SK-N-SH (cell line): ENCODE data around the gene CHID1. TPM values are rescaled to one million over a fixed set of nuclear protein-coding genes. Genes with fewer than 3 reads are reported as not detected.

Experiments used
- CTCF ChIA-PET: fragments of 300-600, 350-600 bp; formaldehyde crosslinking; extraction: SDS; loops from one replicate; lab custom pipeline; 2021; lab: Yijun Ruan, JAX
- POLR2A ChIA-PET: fragments of 350-600 bp; sonication (Branson Sonifier 250); formaldehyde crosslinking; extraction: SDS; loops from one replicate; lab custom pipeline; 2020; ENCODE audit warnings: antibody characterized with exemption, inconsistent platforms; lab: Yijun Ruan, JAX
- DNase-seq: peaks from one replicate; pipeline ENCODE4 v3.0.0; 2012
- H2AFZ ChIP-seq: fragments of 200-600 bp; sonication (generic); 2 replicates; pipeline ENCODE4 v1.8.1; 2016; ENCODE audit warnings: antibody characterized with exemption, mild to moderate bottlenecking, low read depth
- H3F3A ChIP-seq: fragments of 200-600 bp; sonication (generic); replicated peaks from 2 replicates; pipeline ENCODE3; 2016; ENCODE audit warnings: antibody characterized with exemption, mild to moderate bottlenecking; ENCODE audit not compliant: insufficient read depth
- H3K27ac ChIP-seq, 2 experiments: fragments of 200-500 bp in 1 of 2; fragments of 200-600 bp in 1 of 2; sonication (Bioruptor generic) in 1 of 2; sonication (generic), shearing (Covaris generic) in 1 of 2; 2 replicates each; pipeline versions ENCODE4 v1.5.1 to v1.6.1; 2014 to 2016; ENCODE audit warnings: low read depth in 2 of 2, inconsistent platforms in 1 of 2, low read length in 1 of 2, mild to moderate bottlenecking in 1 of 2, mixed read lengths in 1 of 2
- H3K27me3 ChIP-seq: fragments of 200-600 bp; sonication (generic), shearing (Covaris generic); 2 replicates; pipeline ENCODE4 v1.6.1; 2016; ENCODE audit warnings: mixed run types; ENCODE audit not compliant: insufficient read depth
- H3K36me3 ChIP-seq, 2 experiments: fragments of 200-500 bp in 1 of 2; fragments of 200-600 bp in 1 of 2; sonication (Bioruptor generic) in 1 of 2; sonication (generic) in 1 of 2; replicated peaks in 1 of 2; 2 replicates each; pipeline versions ENCODE3 to v1.5.1; 2014 to 2016; ENCODE audit warnings: low read length in 1 of 2, mild to moderate bottlenecking in 1 of 2; ENCODE audit not compliant: insufficient read depth in 2 of 2, control insufficient read depth in 1 of 2
- H3K4me1 ChIP-seq, 2 experiments: fragments of 200-500 bp in 1 of 2; fragments of 200-600 bp in 1 of 2; sonication (Bioruptor generic) in 1 of 2; sonication (generic), shearing (Covaris generic) in 1 of 2; 2 replicates each; pipeline versions ENCODE4 v1.5.1 to v1.6.1; 2014 to 2016; ENCODE audit warnings: low read depth in 1 of 2, low read length in 1 of 2, mixed run types in 1 of 2; ENCODE audit not compliant: insufficient read depth in 2 of 2, control insufficient read depth in 1 of 2
- H3K4me2 ChIP-seq: fragments of 200-600 bp; sonication (generic), shearing (Covaris generic); 2 replicates; pipeline ENCODE4 v1.6.1; 2017; ENCODE audit warnings: mixed run types
- H3K4me3 ChIP-seq, 2 experiments: fragments of 200-500 bp in 1 of 2; fragments of 200-600 bp in 1 of 2; sonication (Bioruptor generic) in 1 of 2; sonication (generic), shearing (Covaris generic) in 1 of 2; 2 replicates each; pipeline versions ENCODE4 v1.5.1 to v1.8.1; 2014 to 2016; ENCODE audit warnings: low read depth in 2 of 2, inconsistent platforms in 1 of 2, low read length in 1 of 2, mild to moderate bottlenecking in 1 of 2, mixed read lengths in 1 of 2, moderate library complexity in 1 of 2
- H3K79me2 ChIP-seq: fragments of 200-600 bp; sonication (generic); 2 replicates; pipeline ENCODE4 v1.8.1; 2017; ENCODE audit warnings: mild to moderate bottlenecking; ENCODE audit not compliant: insufficient read depth
- H3K9ac ChIP-seq: fragments of 200-600 bp; sonication (generic); 2 replicates; pipeline ENCODE4 v1.6.1; 2017; ENCODE audit warnings: mixed run types
- H3K9me2 ChIP-seq: fragments of 200-600 bp; sonication (generic); 2 replicates; pipeline ENCODE4 v1.6.1; 2017; ENCODE audit warnings: mixed run types
- H3K9me3 ChIP-seq: fragments of 200-600 bp; sonication (generic); 2 replicates; pipeline ENCODE4 v1.6.1; 2017; ENCODE audit warnings: mixed run types, mild to moderate bottlenecking, moderate library complexity
- H4K20me1 ChIP-seq: fragments of 200-600 bp; sonication (generic); 2 replicates; pipeline ENCODE4 v1.6.1; 2017; ENCODE audit warnings: mild to moderate bottlenecking, mixed run types; ENCODE audit not compliant: insufficient read depth
- EZH2phosphoT487 ChIP-seq: fragments of 200-600 bp; sonication (generic); IDR thresholded peaks from 2 replicates; pipeline ENCODE4 v1.6.1; 2017; ENCODE audit warnings: low read depth, mixed run types, mild to moderate bottlenecking, antibody characterized with exemption, moderate library complexity, borderline replicate concordance
- FOXJ3 ChIP-seq: sonication (generic); formaldehyde crosslinking; IDR thresholded peaks from 2 replicates; pipeline ENCODE4 v1.5.1; 2020; ENCODE audit warnings: mild to moderate bottlenecking, missing genetic modification reagents
- FOXM1 ChIP-seq: IDR thresholded peaks from 2 replicates; pipeline ENCODE4 v1.4.0; 2012; ENCODE audit warnings: low read depth, mild to moderate bottlenecking
- GATA2 ChIP-seq: sonication (generic); formaldehyde crosslinking; IDR thresholded peaks from 2 replicates; pipeline ENCODE4 v1.5.0; 2020; ENCODE audit warnings: mild to moderate bottlenecking, missing genetic modification reagents
- JUND ChIP-seq: IDR thresholded peaks from 2 replicates; pipeline ENCODE4 v1.4.0; 2012
- MEF2A ChIP-seq: IDR thresholded peaks from 2 replicates; pipeline ENCODE4 v1.4.0; 2012; ENCODE audit warnings: low read depth, borderline replicate concordance
- MXI1 ChIP-seq: IDR thresholded peaks from 2 replicates; pipeline ENCODE4 v1.6.1; 2012; ENCODE audit warnings: mild to moderate bottlenecking, low read depth, low read length, improper control_type of control experiment
- POLR2AphosphoS5 ChIP-seq: IDR thresholded peaks from 2 replicates; pipeline ENCODE4 v1.6.1; 2012; ENCODE audit warnings: low read depth, low read length
- RAD21 ChIP-seq: IDR thresholded peaks from 2 replicates; pipeline ENCODE4 v1.6.1; 2012; ENCODE audit warnings: mild to moderate bottlenecking, low read length
- RCOR1 ChIP-seq: fragments of 150-350 bp; IDR thresholded peaks from 2 replicates; pipeline ENCODE4 v1.6.1; 2017; ENCODE audit warnings: antibody characterized with exemption, low read length
- RFX5 ChIP-seq: IDR thresholded peaks from 2 replicates; pipeline ENCODE4 v1.6.1; 2012; ENCODE audit warnings: mild to moderate bottlenecking, improper control_type of control experiment, low read length
- TEAD4 ChIP-seq: IDR thresholded peaks from 2 replicates; pipeline ENCODE4 v1.4.0; 2012; ENCODE audit warnings: mild to moderate bottlenecking, borderline replicate concordance; ENCODE audit not compliant: insufficient read depth
- WGBS: methylation state at CpG from one replicate; pipeline ENCODE4 v1.1.6; 2017; ENCODE audit warnings: low lambda C conversion rate; 5-methylcytosine and 5-hydroxymethylcytosine counted together
- polyA plus RNA-seq, 3 experiments: library from polyadenylated mRNA; depleted of rRNA; stranded (reverse); fragments of >200 nt; gene quantifications; 2 replicates each; pipeline ENCODE4 v1.2.3, GENCODE V29; 2012
- TF ChIP-seq, protein P1 (sequence below): fragments of 150-350 bp; IDR thresholded peaks from 2 replicates; pipeline ENCODE4 v1.6.1; 2016; ENCODE audit warnings: mild to moderate bottlenecking, low read depth, low read length
- TF ChIP-seq, protein P2 (sequence below): fragments of 200-600 bp; sonication (generic); IDR thresholded peaks from 2 replicates; pipeline ENCODE4 v1.6.1; 2017; ENCODE audit warnings: antibody characterized with exemption, mild to moderate bottlenecking, moderate library complexity
- TF ChIP-seq, protein P3 (sequence below): fragments of 150-350 bp; IDR thresholded peaks from 2 replicates; pipeline ENCODE4 v1.6.1; 2017; ENCODE audit warnings: antibody characterized with exemption, low read length, low read depth, borderline replicate concordance

Gene CHID1
- polyA plus RNA-seq, 1 of the 3 experiments (the other 2 are of a cell fraction): 231 TPM

DNA sequence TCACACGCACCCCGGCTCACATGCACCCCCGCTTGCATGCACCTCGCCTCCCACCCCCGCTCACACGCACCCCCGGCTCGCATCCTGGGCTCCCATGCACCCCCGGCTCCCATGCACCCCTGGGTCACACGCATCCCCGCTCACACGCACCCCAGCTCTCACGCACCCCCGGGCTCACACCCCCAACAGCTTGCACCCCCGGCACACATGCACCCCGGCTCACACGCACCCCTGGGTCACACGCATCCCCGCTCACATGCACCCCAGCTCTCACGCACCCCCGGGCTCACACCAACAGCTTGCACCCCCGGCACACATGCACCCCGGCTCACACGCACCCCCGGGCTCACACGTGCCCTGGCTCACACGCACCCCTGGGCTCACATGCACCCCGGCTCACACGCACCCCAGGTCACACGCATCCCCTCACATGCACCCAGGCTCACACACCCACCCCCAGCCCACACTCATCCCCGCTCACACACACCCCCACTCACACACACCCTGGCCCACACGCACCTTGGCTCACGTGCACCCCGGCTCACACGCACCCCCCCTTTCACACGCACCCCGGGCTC is 51.8 kb downstream of the CHID1 start:
- POLR2A ChIA-PET: interaction anchor here (0.6 to 2.5 kb wide), 8 partner anchors 11 to 195 kb away, joined by 3 to 8 read pairs (median 4); partner anchors contain the start of genes PNPLA2 and RPLP2
- no peak overlapping the region; a peak in 1 of 4 replicates for H3K27ac ChIP-seq

More for the DNA sequence above, 51.8 kb downstream of the CHID1 start:
- H2AFZ ChIP-seq: no peak overlapping the region
- no peaks in the 10 kb centered on the region for H3F3A ChIP-seq
- peaks cover 61% of the 10 kb centered on the region for H4K20me1 ChIP-seq
- no peak overlapping the region for H3K9ac ChIP-seq
- H3K36me3 ChIP-seq: peaks cover 0 to 4% of the 10 kb centered on the region in 2 experiments
- DNase-seq: no peak
- H3K9me3 ChIP-seq: no peaks in the 10 kb centered on the region
- peaks cover 10% of the 10 kb centered on the region; the same call in 1 of the 2 replicates for H3K79me2 ChIP-seq
- H3K4me2 ChIP-seq: 0 out of 2 replicates have a peak overlapping the region, but pooled peaks have one; percentile 11
- 77% methylated on average over 35 of the region's 37 CpGs for WGBS
- peaks cover 10 to 83% of the 10 kb centered on the region in 2 experiments; a peak in 2 of 4 replicates for H3K4me1 ChIP-seq
- H3K27me3 ChIP-seq: no peaks in the 10 kb centered on the region
- TF ChIP-seq MXI1: no peak
- no peak for TF ChIP-seq RAD21
- TF ChIP-seq MEF2A: no peak
- TF ChIP-seq, protein P1, sequence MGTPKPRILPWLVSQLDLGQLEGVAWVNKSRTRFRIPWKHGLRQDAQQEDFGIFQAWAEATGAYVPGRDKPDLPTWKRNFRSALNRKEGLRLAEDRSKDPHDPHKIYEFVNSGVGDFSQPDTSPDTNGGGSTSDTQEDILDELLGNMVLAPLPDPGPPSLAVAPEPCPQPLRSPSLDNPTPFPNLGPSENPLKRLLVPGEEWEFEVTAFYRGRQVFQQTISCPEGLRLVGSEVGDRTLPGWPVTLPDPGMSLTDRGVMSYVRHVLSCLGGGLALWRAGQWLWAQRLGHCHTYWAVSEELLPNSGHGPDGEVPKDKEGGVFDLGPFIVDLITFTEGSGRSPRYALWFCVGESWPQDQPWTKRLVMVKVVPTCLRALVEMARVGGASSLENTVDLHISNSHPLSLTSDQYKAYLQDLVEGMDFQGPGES: no peak
- no peak for TF ChIP-seq FOXM1
- TF ChIP-seq TEAD4: no peak
- no peak for TF ChIP-seq JUND
- TF ChIP-seq GATA2: no peak
- no peak for TF ChIP-seq POLR2AphosphoS5
- TF ChIP-seq EZH2phosphoT487: no peak
- TF ChIP-seq FOXJ3: no peak
- TF ChIP-seq RFX5: no peak
- no peak for TF ChIP-seq RCOR1
- TF ChIP-seq, protein P2, sequence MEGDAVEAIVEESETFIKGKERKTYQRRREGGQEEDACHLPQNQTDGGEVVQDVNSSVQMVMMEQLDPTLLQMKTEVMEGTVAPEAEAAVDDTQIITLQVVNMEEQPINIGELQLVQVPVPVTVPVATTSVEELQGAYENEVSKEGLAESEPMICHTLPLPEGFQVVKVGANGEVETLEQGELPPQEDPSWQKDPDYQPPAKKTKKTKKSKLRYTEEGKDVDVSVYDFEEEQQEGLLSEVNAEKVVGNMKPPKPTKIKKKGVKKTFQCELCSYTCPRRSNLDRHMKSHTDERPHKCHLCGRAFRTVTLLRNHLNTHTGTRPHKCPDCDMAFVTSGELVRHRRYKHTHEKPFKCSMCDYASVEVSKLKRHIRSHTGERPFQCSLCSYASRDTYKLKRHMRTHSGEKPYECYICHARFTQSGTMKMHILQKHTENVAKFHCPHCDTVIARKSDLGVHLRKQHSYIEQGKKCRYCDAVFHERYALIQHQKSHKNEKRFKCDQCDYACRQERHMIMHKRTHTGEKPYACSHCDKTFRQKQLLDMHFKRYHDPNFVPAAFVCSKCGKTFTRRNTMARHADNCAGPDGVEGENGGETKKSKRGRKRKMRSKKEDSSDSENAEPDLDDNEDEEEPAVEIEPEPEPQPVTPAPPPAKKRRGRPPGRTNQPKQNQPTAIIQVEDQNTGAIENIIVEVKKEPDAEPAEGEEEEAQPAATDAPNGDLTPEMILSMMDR: no peak
- TF ChIP-seq, protein P3, sequence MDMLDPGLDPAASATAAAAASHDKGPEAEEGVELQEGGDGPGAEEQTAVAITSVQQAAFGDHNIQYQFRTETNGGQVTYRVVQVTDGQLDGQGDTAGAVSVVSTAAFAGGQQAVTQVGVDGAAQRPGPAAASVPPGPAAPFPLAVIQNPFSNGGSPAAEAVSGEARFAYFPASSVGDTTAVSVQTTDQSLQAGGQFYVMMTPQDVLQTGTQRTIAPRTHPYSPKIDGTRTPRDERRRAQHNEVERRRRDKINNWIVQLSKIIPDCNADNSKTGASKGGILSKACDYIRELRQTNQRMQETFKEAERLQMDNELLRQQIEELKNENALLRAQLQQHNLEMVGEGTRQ: no peak
- TF ChIP-seq, all 33 proteins: peak for 0
- H3K9me2 ChIP-seq: no peaks in the 10 kb centered on the region
- peak overlapping the region in 1 of 2 experiments; percentile 49; a peak in 2 of 4 replicates for H3K4me3 ChIP-seq
- CTCF ChIA-PET: interaction anchor here (0.7 to 4.0 kb wide), 9 partner anchors 11 to 192 kb away, joined by 3 to 24 read pairs (median 3); no protein-coding TSS in a partner anchor
